Measurements from ENCODE around the gene TRIP4. TPM values are rescaled to one million over a fixed set of nuclear protein-coding genes. Genes with fewer than 3 reads are reported as not detected.

The TRIP4 gene
- total and polyA plus RNA-seq, 2 experiments from 2014 or later, result 13.9 to 30.6 TPM

GRCh38 chr15:64430000-64430735, 42.5 kb downstream of the TRIP4 start:
- DNase-seq (ENCODE audit: low spot score), result peak; percentile 37
- Histone ChIP-seq H4K20me1 (ENCODE audit: insufficient read depth, poor library complexity, severe bottlenecking) (no peaks in the 10 kb centered on the region), H3K9me3 (ENCODE audit: low read depth) (no peaks in the 10 kb centered on the region), H2AFZ (no peak overlapping the region), H3K27ac (peak overlapping the region; percentile 43), H3K79me2 (no peaks in the 10 kb centered on the region), H3K4me3 (no peak overlapping the region), H3K4me2 (peak overlapping the region; percentile 8), H3K4me1 (ENCODE audit: insufficient read depth) (no peaks in the 10 kb centered on the region), H3K36me3 (replicated peaks; ENCODE audit: insufficient read depth, low read depth) (no peaks in the 10 kb centered on the region), H3K9me2 (replicated peaks; ENCODE audit: insufficient read depth) (no peaks in the 10 kb centered on the region), H3K27me3 (no peaks in the 10 kb centered on the region)
- TF ChIP-seq EZH2phosphoT487 (IDR thresholded peaks at IDR 0.05; ENCODE audit: low read depth, severe bottlenecking, unreplicated experiment) (no peak), EZH2 (IDR thresholded peaks at IDR 0.05; ENCODE audit: borderline replicate concordance) (no peak), CTCF (IDR thresholded peaks at IDR 0.05; ENCODE audit: poor library complexity) (no peak)
- WGBS (ENCODE audit: low lambda C conversion rate, missing lambda C conversion rate), result 43% methylated on average over 3 of the region's 3 CpGs

GRCh38 chr15:64437982-64438381, 50.3 kb downstream of the TRIP4 start:
- H3K9me2 ChIP-seq (replicated peaks; ENCODE audit: insufficient read depth), result no peaks in the 10 kb centered on the region
- no peaks in the 10 kb centered on the region for H3K9me3 ChIP-seq (ENCODE audit: low read depth)
- no peak overlapping the region for H3K4me2 ChIP-seq
- no peak overlapping the region for H3K4me3 ChIP-seq
- no peaks in the 10 kb centered on the region for H3K79me2 ChIP-seq
- H3K36me3 ChIP-seq (replicated peaks; ENCODE audit: insufficient read depth, low read depth), result no peaks in the 10 kb centered on the region
- H3K27me3 ChIP-seq, result no peaks in the 10 kb centered on the region
- DNase-seq (ENCODE audit: low spot score), result no peak
- no peak overlapping the region for H3K27ac ChIP-seq
- no peak for TF ChIP-seq EZH2 (IDR thresholded peaks at IDR 0.05; ENCODE audit: borderline replicate concordance)
- TF ChIP-seq CTCF (IDR thresholded peaks at IDR 0.05; ENCODE audit: poor library complexity), result no peak
- TF ChIP-seq EZH2phosphoT487 (IDR thresholded peaks at IDR 0.05; ENCODE audit: low read depth, severe bottlenecking, unreplicated experiment), result no peak
- no peak overlapping the region for H2AFZ ChIP-seq
- 100% methylated on average over 1 of the region's 1 CpG for WGBS (ENCODE audit: low lambda C conversion rate, missing lambda C conversion rate)
- no peaks in the 10 kb centered on the region for H4K20me1 ChIP-seq (ENCODE audit: insufficient read depth, poor library complexity, severe bottlenecking)
- no peaks in the 10 kb centered on the region for H3K4me1 ChIP-seq (ENCODE audit: insufficient read depth)

- no peak overlapping the region for H2AFZ ChIP-seq
- peaks cover 7% of the 10 kb centered on the region for H3K4me1 ChIP-seq (ENCODE audit: insufficient read depth)
- H3K4me3 ChIP-seq, result no peak overlapping the region
- no peaks in the 10 kb centered on the region for H3K79me2 ChIP-seq
- H3K36me3 ChIP-seq (replicated peaks; ENCODE audit: insufficient read depth, low read depth), result no peaks in the 10 kb centered on the region
- no peaks in the 10 kb centered on the region for H3K9me2 ChIP-seq (replicated peaks; ENCODE audit: insufficient read depth)
- no peak overlapping the region for H3K27ac ChIP-seq
- 86% methylated on average over 6 of the region's 6 CpGs for WGBS (ENCODE audit: low lambda C conversion rate, missing lambda C conversion rate)
- no peaks in the 10 kb centered on the region for H3K27me3 ChIP-seq
- H4K20me1 ChIP-seq (ENCODE audit: insufficient read depth, poor library complexity, severe bottlenecking), result no peaks in the 10 kb centered on the region
- H3K9me3 ChIP-seq (ENCODE audit: low read depth), result no peaks in the 10 kb centered on the region
- TF ChIP-seq CTCF (IDR thresholded peaks at IDR 0.05; ENCODE audit: poor library complexity) (no peak), EZH2phosphoT487 (IDR thresholded peaks at IDR 0.05; ENCODE audit: low read depth, severe bottlenecking, unreplicated experiment) (no peak), EZH2 (IDR thresholded peaks at IDR 0.05; ENCODE audit: borderline replicate concordance) (no peak)
- no peak overlapping the region for H3K4me2 ChIP-seq
- DNase-seq (ENCODE audit: low spot score), result no peak
Measured at GRCh38 chr15:64438653-64439447, 51.2 kb downstream of the TRIP4 start.

All from hepatocyte (in vitro differentiated cells).